Activated CD4-positive, alpha-beta T cell treated with anti-CD3 and anti-CD28 coated beads, Interleukin-2, amount 50 U/mL, for 24 hours (primary cell): ENCODE data around the gene DPF1.

Source experiments
- DNase-seq, 2 donors: peaks; one replicate each; pipeline ENCODE4 v3.0.0-alpha.2; 2020; ENCODE audit warnings: low read depth in 1 of 2, low spot score in 1 of 2

Gene DPF1

GRCh38 chr19:38221919-38222830 lies 1.8 kb downstream of the DPF1 start:
- DNase-seq: no peak

GRCh38 chr19:38221421-38221820 lies 2.6 kb downstream of the DPF1 start:
- no peak for DNase-seq

GRCh38 chr19:38219221-38219620 lies 4.8 kb downstream of the DPF1 start:
- no peak for DNase-seq

- DNase-seq: no peak
Observed at GRCh38 chr19:38218204-38218603, 5.8 kb downstream of the DPF1 start.

- no peak for DNase-seq
Observed at GRCh38 chr19:38216785-38217641, 7.0 kb downstream of the DPF1 start.

GRCh38 chr19:38213911-38214625 lies 10.0 kb downstream of the DPF1 start:
- DNase-seq: peak in 1 of 2 donors; percentile 45

GRCh38 chr19:38213469-38213868 lies 10.6 kb downstream of the DPF1 start:
- DNase-seq: no peak

GRCh38 chr19:38211766-38212165 lies 12.3 kb downstream of the DPF1 start:
- no peak for DNase-seq

- DNase-seq: no peak
Observed at GRCh38 chr19:38211151-38211591, 12.9 kb downstream of the DPF1 start.

GRCh38 chr19:38210458-38210987 lies 13.5 kb downstream of the DPF1 start:
- no peak for DNase-seq

- no peak for DNase-seq
Observed at GRCh38 chr19:38209671-38210457, 14.2 kb downstream of the DPF1 start.

GRCh38 chr19:38209152-38209551 lies 14.9 kb downstream of the DPF1 start:
- DNase-seq: no peak

- DNase-seq: no peak
Observed at GRCh38 chr19:38208571-38208970, 15.5 kb downstream of the DPF1 start.

GRCh38 chr19:38207543-38207942 lies 16.5 kb downstream of the DPF1 start:
- DNase-seq: no peak

GRCh38 chr19:38206928-38207327 lies 17.1 kb downstream of the DPF1 start:
- DNase-seq: no peak

GRCh38 chr19:38206006-38206745 lies 17.8 kb downstream of the DPF1 start:
- no peak for DNase-seq

GRCh38 chr19:38204728-38205127 lies 19.3 kb downstream of the DPF1 start:
- DNase-seq: no peak

- no peak for DNase-seq
Observed at GRCh38 chr19:38204096-38204495, 19.9 kb downstream of the DPF1 start.

- DNase-seq: no peak
Observed at GRCh38 chr19:38203197-38203596, 20.8 kb downstream of the DPF1 start.

- DNase-seq: no peak
Observed at GRCh38 chr19:38202504-38202903, 21.5 kb downstream of the DPF1 start.
